Stimulated activated CD4-positive, alpha-beta T cell treated with anti-CD3 and anti-CD28 coated beads, Interleukin-15, amount 100 ng/mL, for 24 hours (primary cell): ENCODE measurements around the gene VKORC1L1.
"Not testable (repeated sequence)": the region's sequence is repeated elsewhere in the genome, so short reads cannot be mapped to it uniquely, and the experiment has no call there.

Source experiments
- DNase-seq: peaks from one replicate; pipeline ENCODE4 v3.0.0-alpha.2; 2020

Gene VKORC1L1

GRCh38 chr7:65945787-65946186, 72.9 kb downstream of the VKORC1L1 start:
- not testable (repeated sequence) for DNase-seq

- no peak for DNase-seq
Observed at GRCh38 chr7:65946904-65947303, 74.0 kb downstream of the VKORC1L1 start.

GRCh38 chr7:65951837-65952578, 79.1 kb downstream of the VKORC1L1 start:
- DNase-seq: no peak

DNA sequence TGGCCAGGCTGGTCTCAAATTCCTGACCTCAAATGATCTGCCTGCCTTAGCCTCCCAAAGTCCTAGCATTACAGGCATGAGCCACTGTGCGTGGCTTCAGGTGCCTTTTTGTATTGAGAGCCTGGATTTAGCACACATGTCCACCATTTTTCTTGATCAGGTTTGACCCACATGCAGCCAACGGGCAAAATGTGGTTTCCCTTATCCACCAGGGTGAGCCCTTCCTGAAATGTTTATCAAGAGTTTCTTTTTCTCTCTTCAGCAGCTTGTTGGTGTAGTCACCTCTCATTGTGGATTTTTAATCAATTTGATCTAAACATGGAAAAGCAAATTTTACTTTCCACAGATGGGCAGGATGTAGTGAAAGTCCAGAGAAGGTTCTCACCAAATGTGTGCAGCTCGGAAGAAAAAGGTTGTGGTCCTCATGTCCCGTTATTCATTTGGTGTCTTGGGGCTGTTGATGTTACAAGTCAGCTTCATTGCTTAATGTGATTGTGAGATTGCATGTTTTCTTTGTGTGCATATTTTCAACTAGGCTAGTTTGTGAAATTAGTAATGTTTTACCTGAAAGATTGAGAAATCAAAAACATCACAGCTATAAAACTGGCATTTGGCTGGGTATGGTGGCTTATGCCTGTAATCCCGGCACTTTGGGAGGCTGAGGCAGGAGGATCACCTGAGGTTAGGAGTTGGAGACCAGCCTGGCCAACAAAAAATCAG, 80.3 kb downstream of the VKORC1L1 start:
- no peak for DNase-seq

DNA sequence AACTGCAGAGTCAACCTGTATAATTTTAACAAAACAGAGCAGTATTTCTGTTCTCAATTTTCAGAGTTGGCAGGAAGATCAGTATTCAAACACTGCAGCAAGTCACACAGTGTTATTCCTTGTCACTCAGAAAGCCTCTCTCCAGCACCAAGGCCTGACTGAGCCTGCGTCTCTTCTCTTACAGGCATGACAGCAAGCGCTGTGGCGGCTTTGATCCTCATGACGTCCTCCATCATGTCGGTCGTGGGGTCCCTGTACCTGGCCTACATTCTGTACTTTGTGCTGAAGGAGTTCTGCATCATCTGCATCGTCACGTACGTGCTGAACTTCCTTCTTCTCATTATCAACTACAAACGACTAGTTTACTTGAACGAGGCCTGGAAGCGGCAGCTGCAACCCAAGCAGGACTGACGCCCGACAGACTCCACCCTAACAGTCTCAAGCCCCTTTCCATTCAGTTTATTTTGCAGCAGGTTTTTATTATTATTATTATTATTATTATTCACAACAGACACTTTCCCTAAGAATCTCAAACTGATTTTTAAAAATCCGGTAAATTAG, 81.1 kb downstream of the VKORC1L1 start:
- DNase-seq: no peak

- DNase-seq: no peak
Observed at GRCh38 chr7:65955718-65956117, 82.8 kb downstream of the VKORC1L1 start.

- no peak for DNase-seq
Observed at GRCh38 chr7:65960351-65961074, 87.6 kb downstream of the VKORC1L1 start.

DNA sequence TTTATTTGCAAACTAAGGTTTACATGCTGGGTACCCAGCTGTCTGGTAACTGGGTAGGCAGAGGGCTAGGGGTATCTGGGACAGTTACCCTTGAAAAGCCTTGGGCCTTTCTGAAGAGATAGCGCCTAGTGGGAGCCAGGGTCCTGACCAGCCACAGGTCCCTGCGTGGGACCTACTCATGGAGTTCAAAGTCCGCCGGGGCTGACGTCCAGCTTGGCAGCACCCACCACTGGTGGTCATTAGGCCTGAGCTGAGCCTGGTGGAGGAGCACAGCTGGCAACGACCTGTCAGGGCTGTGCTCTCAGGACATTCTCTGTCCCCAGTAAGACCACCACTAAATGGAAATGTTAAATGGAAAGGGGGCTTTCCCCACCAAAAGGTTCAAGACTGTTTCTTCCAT, 89.2 kb downstream of the VKORC1L1 start:
- no peak for DNase-seq

GRCh38 chr7:65964671-65965070, 91.8 kb downstream of the VKORC1L1 start:
- not testable (repeated sequence) for DNase-seq

DNA sequence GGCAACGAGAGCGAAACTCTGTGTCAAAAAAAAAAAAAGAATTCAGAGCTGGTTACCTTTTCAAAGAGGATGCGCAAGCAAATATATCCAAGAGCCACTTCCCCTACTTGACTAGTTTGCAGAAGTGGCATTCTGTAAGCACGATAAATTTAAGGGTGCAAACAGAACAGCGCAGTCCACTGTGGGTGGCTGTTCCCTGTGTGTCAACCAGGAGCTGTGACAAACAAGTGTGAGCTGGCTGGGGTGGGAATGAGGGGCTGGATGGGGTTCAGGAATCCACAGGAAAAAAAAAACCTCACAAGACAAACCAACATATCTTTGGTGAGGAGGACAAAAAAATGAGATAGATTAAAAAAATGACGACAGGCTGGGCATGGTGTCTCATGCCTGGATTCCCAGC, 93.3 kb downstream of the VKORC1L1 start:
- no peak for DNase-seq

- DNase-seq: no peak
Observed at GRCh38 chr7:65967361-65968155, 94.7 kb downstream of the VKORC1L1 start.

GRCh38 chr7:65968256-65969185, 95.6 kb downstream of the VKORC1L1 start:
- no peak for DNase-seq

DNA sequence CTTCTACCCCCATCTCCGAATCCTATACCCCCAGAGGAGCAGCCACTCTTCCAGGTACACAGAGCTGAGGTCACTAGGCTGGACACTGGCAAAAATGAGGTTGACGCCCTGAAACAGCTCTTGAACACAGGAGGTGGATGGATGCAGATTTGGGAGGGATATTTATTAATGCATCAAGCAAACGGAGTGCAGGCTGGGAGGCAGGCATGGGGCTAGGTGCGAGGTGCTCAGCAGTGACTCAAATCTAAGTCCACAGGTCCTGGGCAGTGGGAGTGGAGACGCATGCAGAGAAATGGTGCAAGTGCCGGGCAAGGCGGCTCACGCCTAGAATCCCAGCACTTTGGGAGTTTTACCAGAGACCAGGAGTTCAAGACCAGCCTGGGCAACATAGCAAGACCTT, 98.1 kb downstream of the VKORC1L1 start:
- no peak for DNase-seq

- DNase-seq: no peak
Observed at GRCh38 chr7:65972976-65973375, 100.1 kb downstream of the VKORC1L1 start.

GRCh38 chr7:65974191-65974801, 101.4 kb downstream of the VKORC1L1 start:
- DNase-seq: no peak

DNA sequence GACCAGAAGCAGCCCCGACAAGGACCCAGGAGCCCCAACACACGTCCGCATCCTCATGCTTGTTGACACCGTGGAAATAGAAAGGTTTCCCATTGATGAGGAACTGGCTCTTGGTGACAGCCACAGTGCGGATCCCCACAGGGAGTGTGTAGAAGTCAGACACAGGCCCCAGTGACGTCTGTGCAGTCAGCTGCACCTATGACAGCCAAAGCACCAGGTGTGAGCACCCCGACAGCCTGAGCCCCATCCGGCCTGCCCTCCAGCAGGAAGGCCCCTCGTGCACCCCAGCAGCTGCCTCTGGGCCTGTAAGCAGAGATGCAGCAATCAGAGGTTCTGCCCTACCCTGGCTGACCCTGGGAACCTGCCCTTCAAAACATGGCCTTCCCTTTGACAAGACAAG, 102.0 kb downstream of the VKORC1L1 start:
- DNase-seq: no peak

GRCh38 chr7:65975814-65976445, 103.1 kb downstream of the VKORC1L1 start:
- DNase-seq: no peak

- no peak for DNase-seq
Observed at GRCh38 chr7:65976659-65977196, 103.9 kb downstream of the VKORC1L1 start.

GRCh38 chr7:65978891-65979582, 106.2 kb downstream of the VKORC1L1 start:
- no peak for DNase-seq
